IMR-90 (cell line): ENCODE results near the gene E2F8. TPM values are rescaled to one million over a fixed set of nuclear protein-coding genes. Genes with fewer than 3 reads are reported as not detected.

Source experiments
- ATAC-seq: fragments of 200-7000 bp; cut with Tn5 transposase; 2 replicates; pipeline ENCODE4 v1.9.1; 2020; ENCODE audit warnings: low read depth, mild to moderate bottlenecking, moderate library complexity
- BruUV-seq: library from RNA; stranded (reverse); fragments of 400-500 nt; replicated peaks from 2 replicates; lab custom pipeline; 2021; lab: Mats Ljungman, UMichigan
- CTCF ChIA-PET: fragments of 300-600 bp; formaldehyde crosslinking; extraction: SDS; loops from one replicate; lab custom pipeline; 2021; ENCODE audit warnings: antibody characterized with exemption; lab: Yijun Ruan, JAX
- POLR2A ChIA-PET: fragments of 300-600 bp; sonication (Branson Sonifier 250); formaldehyde crosslinking; loops from one replicate; lab custom pipeline; 2022; ENCODE audit warnings: antibody characterized with exemption; ENCODE audit not compliant: unreplicated experiment; lab: Charles Lee
- DNase-seq: peaks from one replicate; pipeline ENCODE4 v3.0.0; 2013
- H2AFZ ChIP-seq: replicated peaks from 2 replicates; pipeline ENCODE3; 2013; ENCODE audit warnings: low read length, mild to moderate bottlenecking; ENCODE audit not compliant: poor library complexity
- H2AK5ac ChIP-seq: 2 replicates; pipeline ENCODE4 v1.6.1; 2013; ENCODE audit warnings: low read depth, low read length, inconsistent platforms
- H2AK9ac ChIP-seq: replicated peaks from 2 replicates; pipeline ENCODE3; 2013; ENCODE audit warnings: mild to moderate bottlenecking, low read depth, low read length, moderate library complexity; ENCODE audit not compliant: poor library complexity
- H2BK120ac ChIP-seq: 2 replicates; pipeline ENCODE4 v1.6.1; 2013; ENCODE audit warnings: low read depth, low read length, inconsistent platforms
- H2BK15ac ChIP-seq: 3 replicates; pipeline ENCODE4 v1.6.1; 2013; ENCODE audit warnings: low read depth, low read length, inconsistent platforms
- H2BK20ac ChIP-seq: 2 replicates; pipeline ENCODE4 v1.6.1; 2013; ENCODE audit warnings: low read depth, mild to moderate bottlenecking, inconsistent platforms, low read length, moderate library complexity
- H2BK5ac ChIP-seq: 2 replicates; pipeline ENCODE4 v1.6.1; 2013; ENCODE audit warnings: mild to moderate bottlenecking, low read depth, low read length, inconsistent platforms; ENCODE audit not compliant: poor library complexity, severe bottlenecking
- H3K14ac ChIP-seq: replicated peaks from 2 replicates; pipeline ENCODE4 v1.6.1; 2013; ENCODE audit warnings: low read depth, low read length, inconsistent platforms
- H3K18ac ChIP-seq: 2 replicates; pipeline ENCODE4 v1.6.1; 2013; ENCODE audit warnings: low read depth, low read length, control low read depth
- H3K23ac ChIP-seq: 2 replicates; pipeline ENCODE4 v1.6.1; 2013; ENCODE audit warnings: low read depth, low read length, inconsistent platforms
- H3K27ac ChIP-seq: 2 replicates; pipeline ENCODE4 v1.5.1; 2013; ENCODE audit warnings: mild to moderate bottlenecking, control low read depth, low read length; ENCODE audit not compliant: insufficient read depth
- H3K27me3 ChIP-seq: 2 replicates; pipeline ENCODE4 v1.6.1; 2013; ENCODE audit warnings: low read length; ENCODE audit not compliant: control insufficient read depth, insufficient read depth
- H3K36me3 ChIP-seq: 2 replicates; pipeline ENCODE4 v1.6.1; 2013; ENCODE audit warnings: low read length, mixed read lengths; ENCODE audit not compliant: control insufficient read depth, insufficient read depth
- H3K4ac ChIP-seq: 2 replicates; pipeline ENCODE4 v1.6.1; 2013; ENCODE audit warnings: low read depth, low read length, inconsistent platforms
- H3K4me1 ChIP-seq: 2 replicates; pipeline ENCODE4 v1.6.1; 2013; ENCODE audit warnings: low read length, mixed read lengths; ENCODE audit not compliant: control insufficient read depth, insufficient read depth
- H3K4me2 ChIP-seq: 2 replicates; pipeline ENCODE4 v1.6.1; 2013; ENCODE audit warnings: low read depth, mild to moderate bottlenecking, control low read depth, low read length, moderate library complexity
- H3K4me3 ChIP-seq: 2 replicates; pipeline ENCODE4 v1.5.1; 2013; ENCODE audit warnings: low read depth, mild to moderate bottlenecking, control low read depth, low read length, moderate library complexity; ENCODE audit not compliant: insufficient read depth
- H3K56ac ChIP-seq: 2 replicates; pipeline ENCODE4 v1.6.1; 2013; ENCODE audit warnings: low read length, inconsistent platforms; ENCODE audit not compliant: insufficient read depth; ENCODE audit errors: extremely low read depth
- H3K79me1 ChIP-seq, 2 experiments: 2 replicates each; pipeline ENCODE4 v1.6.1; 2013; ENCODE audit warnings: low read length in 2 of 2, inconsistent platforms in 1 of 2, low read depth in 1 of 2
- H3K9ac ChIP-seq: 2 replicates; pipeline ENCODE4 v1.6.1; 2013; ENCODE audit warnings: low read depth, low read length, control low read depth
- H3K9me1 ChIP-seq: 2 replicates; pipeline ENCODE4 v1.6.1; 2013; ENCODE audit warnings: low read length, inconsistent platforms; ENCODE audit not compliant: insufficient read depth
- H3K9me3 ChIP-seq: 2 replicates; pipeline ENCODE4 v1.6.1; 2013; ENCODE audit warnings: low read length; ENCODE audit not compliant: control insufficient read depth, insufficient read depth
- H4K20me1 ChIP-seq: 2 replicates; pipeline ENCODE4 v1.6.1; 2013; ENCODE audit warnings: low read length, inconsistent platforms; ENCODE audit not compliant: insufficient read depth
- H4K5ac ChIP-seq: 2 replicates; pipeline ENCODE4 v1.6.1; 2013; ENCODE audit warnings: mild to moderate bottlenecking, low read depth, low read length, control low read depth
- H4K8ac ChIP-seq, 2 experiments: 2 replicates each; pipeline ENCODE4 v1.6.1; 2013; ENCODE audit warnings: low read depth in 2 of 2, low read length in 2 of 2, control low read depth in 1 of 2, inconsistent platforms in 1 of 2
- H4K91ac ChIP-seq: 2 replicates; pipeline ENCODE4 v1.6.1; 2013; ENCODE audit warnings: low read depth, low read length, inconsistent platforms; ENCODE audit not compliant: insufficient read depth
- BHLHE40 ChIP-seq: fragments of 150-350 bp; IDR thresholded peaks from 2 replicates; pipeline ENCODE4 v1.6.1; 2016; ENCODE audit warnings: mild to moderate bottlenecking, low read depth, low read length
- CEBPB ChIP-seq: IDR thresholded peaks from 2 replicates; pipeline ENCODE4 v1.6.1; 2012; ENCODE audit warnings: low read depth, low read length, improper control_type of control experiment
- CHD1 ChIP-seq: IDR thresholded peaks from 2 replicates; pipeline ENCODE4 v1.6.1; 2012; ENCODE audit warnings: low read depth, low read length, improper control_type of control experiment
- FOS ChIP-seq: fragments of 150-350 bp; IDR thresholded peaks from 2 replicates; pipeline ENCODE4 v1.6.1; 2016; ENCODE audit warnings: low read depth, low read length
- MAFK ChIP-seq: IDR thresholded peaks from 2 replicates; pipeline ENCODE4 v1.6.1; 2012; ENCODE audit warnings: low read depth, low read length, improper control_type of control experiment
- MAZ ChIP-seq: IDR thresholded peaks from 2 replicates; pipeline ENCODE4 v1.6.1; 2012; ENCODE audit warnings: low read depth, mild to moderate bottlenecking, low read length, improper control_type of control experiment, moderate library complexity, borderline replicate concordance
- MXI1 ChIP-seq: IDR thresholded peaks from 2 replicates; pipeline ENCODE4 v1.6.1; 2012; ENCODE audit warnings: low read depth, mild to moderate bottlenecking, low read length, moderate library complexity, borderline replicate concordance
- NFE2L2 ChIP-seq: fragments of 150-350 bp; IDR thresholded peaks from 2 replicates; pipeline ENCODE4 v1.6.1; 2016; ENCODE audit warnings: low read depth, mild to moderate bottlenecking, low read length
- POLR2A ChIP-seq: IDR thresholded peaks from 2 replicates; pipeline ENCODE4 v1.6.1; 2012; ENCODE audit warnings: mild to moderate bottlenecking, low read depth, low read length
- RAD21 ChIP-seq: IDR thresholded peaks from 2 replicates; pipeline ENCODE4 v1.6.1; 2012; ENCODE audit warnings: low read length, improper control_type of control experiment
- RCOR1 ChIP-seq: IDR thresholded peaks from 2 replicates; pipeline ENCODE4 v1.6.1; 2012; ENCODE audit warnings: mild to moderate bottlenecking, low read length, improper control_type of control experiment; ENCODE audit not compliant: insufficient replicate concordance
- RFX5 ChIP-seq: IDR thresholded peaks from 2 replicates; pipeline ENCODE4 v1.8.0; 2012; ENCODE audit warnings: low read depth, mild to moderate bottlenecking, low read length, moderate library complexity
- SMC3 ChIP-seq: fragments of 150-350 bp; IDR thresholded peaks from 2 replicates; pipeline ENCODE4 v1.6.1; 2016; ENCODE audit warnings: low read depth, mild to moderate bottlenecking, antibody characterized with exemption, low read length, moderate library complexity
- WGBS, 2 experiments: methylation state at CpG; one replicate each; pipeline versions ENCODE4 v1.1.5 to v1.1.7; 2013; ENCODE audit warnings: missing lambda C conversion rate in 2 of 2; ENCODE audit not compliant: insufficient read length in 1 of 2; ENCODE audit errors: extremely low coverage in 2 of 2; 5-methylcytosine and 5-hydroxymethylcytosine counted together
- dilution Hi-C: fragments of 300-500 bp; cut with HindIII; formaldehyde crosslinking; loops from one replicate; pipeline ENCODE4 v1.14.3; 2018; ENCODE audit warnings: low sequenced_read_pairs; ENCODE audit not compliant: unreplicated experiment
- in situ Hi-C: fragments of 300-500 bp; cut with MboI; formaldehyde crosslinking; loops from 3 replicates; pipeline ENCODE4 v1.14.3; 2019; ENCODE audit warnings: low sequenced_read_pairs, inconsistent platforms, mixed read lengths
- intact Hi-C: fragments of 100-400 bp; cut with micrococcal nuclease; formaldehyde crosslinking; loops from 2 replicates; pipeline ENCODE4 v1.10.0; 2022
- polyA plus RNA-seq, 3 experiments: library from polyadenylated mRNA; depleted of rRNA; stranded (reverse); fragments of >200 nt; gene quantifications; 2 replicates each; pipeline ENCODE4 v1.2.3, GENCODE V29; 2012; ENCODE audit warnings: low replicate concordance in 1 of 3
- total RNA-seq: library from RNA; depleted of rRNA; stranded (reverse); fragments of >200 nt; gene quantifications from 2 replicates; pipeline ENCODE4 v1.2.3, GENCODE V29; 2012
- TF ChIP-seq, protein P1 (sequence below): conservative IDR thresholded peaks from 2 replicates; pipeline ENCODE4 v1.5.1; 2012; ENCODE audit warnings: mild to moderate bottlenecking, low read depth, low read length, improper control_type of control experiment
- TF ChIP-seq, protein P2 (sequence below): fragments of 150-350 bp; IDR thresholded peaks from 2 replicates; pipeline ENCODE4 v1.6.1; 2016; ENCODE audit warnings: low read depth, mild to moderate bottlenecking, low read length, moderate library complexity, borderline replicate concordance
- TF ChIP-seq, protein P3 (sequence below): fragments of 150-350 bp; IDR thresholded peaks from 2 replicates; pipeline ENCODE4 v1.6.1; 2017; ENCODE audit warnings: mild to moderate bottlenecking, antibody characterized with exemption, low read length, low read depth

Gene E2F8
- total and polyA plus RNA-seq, 2 of the 4 experiments (the other 2 are of a cell fraction): 1.1 to 2.3 TPM

DNA sequence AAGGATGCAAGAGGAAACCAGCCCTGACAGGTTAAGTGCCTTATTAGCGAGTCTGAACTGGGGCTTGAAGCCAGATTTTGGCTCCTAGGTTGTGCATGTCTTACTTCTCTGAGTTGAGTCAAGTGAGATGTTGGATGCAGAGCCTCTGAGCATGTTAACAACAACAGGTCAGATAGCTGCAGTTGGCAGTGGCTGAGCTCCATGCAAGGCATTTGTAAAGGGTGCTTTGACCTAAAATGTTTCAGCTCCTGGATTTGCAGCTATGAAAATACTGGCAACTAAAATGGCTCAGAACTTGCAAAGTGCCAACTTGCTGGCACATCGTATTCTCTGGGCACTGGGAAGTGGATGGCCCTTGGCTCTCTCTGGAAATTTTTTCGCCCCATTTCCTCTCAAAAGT is 22.5 kb downstream of the E2F8 start:
- no CpG with 5 or more reads among the region's 3 CpGs for WGBS, 2 experiments
- no TSS peak for BruUV-seq
- H3K9me3 ChIP-seq: no peaks in the 10 kb centered on the region
- H4K91ac ChIP-seq: no peak overlapping the region
- ATAC-seq: no peak
- H3K56ac ChIP-seq: no peak overlapping the region
- H4K20me1 ChIP-seq: no peaks in the 10 kb centered on the region
- H3K36me3 ChIP-seq: no peaks in the 10 kb centered on the region
- no peak overlapping the region for H3K4me3 ChIP-seq
- H4K8ac ChIP-seq: no peak overlapping the region
- H3K79me1 ChIP-seq: no peaks in the 10 kb centered on the region
- no peak overlapping the region for H3K14ac ChIP-seq
- H3K4ac ChIP-seq: no peak overlapping the region
- H2AFZ ChIP-seq: no peak overlapping the region
- in situ Hi-C loops: no loop called here
- H3K23ac ChIP-seq: no peak overlapping the region
- no peak overlapping the region for H3K27ac ChIP-seq
- H2BK20ac ChIP-seq: no peak overlapping the region
- H2AK5ac ChIP-seq: no peak overlapping the region
- DNase-seq: no peak
- no peak overlapping the region for H3K18ac ChIP-seq
- H3K9me1 ChIP-seq: no peaks in the 10 kb centered on the region
- no peak overlapping the region for H2AK9ac ChIP-seq
- H3K27me3 ChIP-seq: peaks cover 8% of the 10 kb centered on the region
- POLR2A ChIA-PET: no interaction called here
- CTCF ChIA-PET: no interaction called here
- intact Hi-C loops: no loop called here
- no peak overlapping the region for H4K5ac ChIP-seq
- TF ChIP-seq MAFK (no peak), MAZ (no peak), POLR2A (no peak), SMC3 (no peak), RFX5 (no peak), CHD1 (no peak), MXI1 (no peak), CEBPB (no peak), RAD21 (no peak), BHLHE40 (no peak), NFE2L2 (no peak), RCOR1 (no peak), FOS (no peak)
- TF ChIP-seq, protein P1, sequence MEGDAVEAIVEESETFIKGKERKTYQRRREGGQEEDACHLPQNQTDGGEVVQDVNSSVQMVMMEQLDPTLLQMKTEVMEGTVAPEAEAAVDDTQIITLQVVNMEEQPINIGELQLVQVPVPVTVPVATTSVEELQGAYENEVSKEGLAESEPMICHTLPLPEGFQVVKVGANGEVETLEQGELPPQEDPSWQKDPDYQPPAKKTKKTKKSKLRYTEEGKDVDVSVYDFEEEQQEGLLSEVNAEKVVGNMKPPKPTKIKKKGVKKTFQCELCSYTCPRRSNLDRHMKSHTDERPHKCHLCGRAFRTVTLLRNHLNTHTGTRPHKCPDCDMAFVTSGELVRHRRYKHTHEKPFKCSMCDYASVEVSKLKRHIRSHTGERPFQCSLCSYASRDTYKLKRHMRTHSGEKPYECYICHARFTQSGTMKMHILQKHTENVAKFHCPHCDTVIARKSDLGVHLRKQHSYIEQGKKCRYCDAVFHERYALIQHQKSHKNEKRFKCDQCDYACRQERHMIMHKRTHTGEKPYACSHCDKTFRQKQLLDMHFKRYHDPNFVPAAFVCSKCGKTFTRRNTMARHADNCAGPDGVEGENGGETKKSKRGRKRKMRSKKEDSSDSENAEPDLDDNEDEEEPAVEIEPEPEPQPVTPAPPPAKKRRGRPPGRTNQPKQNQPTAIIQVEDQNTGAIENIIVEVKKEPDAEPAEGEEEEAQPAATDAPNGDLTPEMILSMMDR: no peak
- TF ChIP-seq, protein P2, sequence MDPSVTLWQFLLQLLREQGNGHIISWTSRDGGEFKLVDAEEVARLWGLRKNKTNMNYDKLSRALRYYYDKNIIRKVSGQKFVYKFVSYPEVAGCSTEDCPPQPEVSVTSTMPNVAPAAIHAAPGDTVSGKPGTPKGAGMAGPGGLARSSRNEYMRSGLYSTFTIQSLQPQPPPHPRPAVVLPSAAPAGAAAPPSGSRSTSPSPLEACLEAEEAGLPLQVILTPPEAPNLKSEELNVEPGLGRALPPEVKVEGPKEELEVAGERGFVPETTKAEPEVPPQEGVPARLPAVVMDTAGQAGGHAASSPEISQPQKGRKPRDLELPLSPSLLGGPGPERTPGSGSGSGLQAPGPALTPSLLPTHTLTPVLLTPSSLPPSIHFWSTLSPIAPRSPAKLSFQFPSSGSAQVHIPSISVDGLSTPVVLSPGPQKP: no peak
- TF ChIP-seq, protein P3, sequence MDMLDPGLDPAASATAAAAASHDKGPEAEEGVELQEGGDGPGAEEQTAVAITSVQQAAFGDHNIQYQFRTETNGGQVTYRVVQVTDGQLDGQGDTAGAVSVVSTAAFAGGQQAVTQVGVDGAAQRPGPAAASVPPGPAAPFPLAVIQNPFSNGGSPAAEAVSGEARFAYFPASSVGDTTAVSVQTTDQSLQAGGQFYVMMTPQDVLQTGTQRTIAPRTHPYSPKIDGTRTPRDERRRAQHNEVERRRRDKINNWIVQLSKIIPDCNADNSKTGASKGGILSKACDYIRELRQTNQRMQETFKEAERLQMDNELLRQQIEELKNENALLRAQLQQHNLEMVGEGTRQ: no peak
- H2BK15ac ChIP-seq: no peak overlapping the region
- H2BK5ac ChIP-seq: no peak overlapping the region
- no peak overlapping the region for H2BK120ac ChIP-seq
- no peak overlapping the region for H3K9ac ChIP-seq
- H3K4me2 ChIP-seq: no peak overlapping the region
- no peaks in the 10 kb centered on the region for H3K4me1 ChIP-seq
- dilution Hi-C loops: no loop called here
